H1 (cell line): Measurements from ENCODE around the gene CENPO. TPM values are rescaled to one million over a fixed set of nuclear protein-coding genes. Genes with fewer than 3 reads are reported as not detected.

Source experiments
- BRCA1 ChIP-seq: IDR thresholded peaks from 2 replicates; pipeline ENCODE4 v1.6.1; 2012; ENCODE audit warnings: low read depth, low read length, improper control_type of control experiment
- CHD1 ChIP-seq: IDR thresholded peaks from 2 replicates; pipeline ENCODE4 v1.6.1; 2012; ENCODE audit warnings: low read depth, low read length, improper control_type of control experiment
- EGR1 ChIP-seq: IDR thresholded peaks from 2 replicates; pipeline ENCODE4 v1.6.1; 2011; ENCODE audit warnings: low read depth, low read length, borderline replicate concordance
- FOSL1 ChIP-seq: IDR thresholded peaks from 2 replicates; pipeline ENCODE4 v1.6.1; 2011; ENCODE audit warnings: mild to moderate bottlenecking, low read depth, low read length, moderate library complexity; ENCODE audit not compliant: insufficient read depth
- GTF2F1 ChIP-seq: IDR thresholded peaks from 2 replicates; pipeline ENCODE4 v1.6.1; 2012; ENCODE audit warnings: low read depth, low read length, improper control_type of control experiment, borderline replicate concordance
- HDAC6 ChIP-seq: IDR thresholded peaks from one replicate; pipeline ENCODE4 v1.7.1; 2012; ENCODE audit warnings: low read depth, mild to moderate bottlenecking, inconsistent platforms, low read length, moderate library complexity
- JUN ChIP-seq: IDR thresholded peaks from 2 replicates; pipeline ENCODE4 v1.6.1; 2011; ENCODE audit warnings: low read depth, mild to moderate bottlenecking, improper control_type of control experiment, low read length
- KDM4A ChIP-seq: IDR thresholded peaks from one replicate; pipeline ENCODE4 v1.7.1; 2012; ENCODE audit warnings: low read depth, mild to moderate bottlenecking, moderate library complexity, low read length, inconsistent platforms; ENCODE audit not compliant: severe bottlenecking
- KDM5A ChIP-seq: fragments of 200-600 bp; IDR thresholded peaks from 2 replicates; pipeline ENCODE4 v1.7.1; 2012; ENCODE audit warnings: mild to moderate bottlenecking, low read length, inconsistent platforms, mixed read lengths
- MAFK ChIP-seq: IDR thresholded peaks from 2 replicates; pipeline ENCODE4 v1.6.1; 2012; ENCODE audit warnings: low read depth, mild to moderate bottlenecking, improper control_type of control experiment, low read length
- POLR2AphosphoS5 ChIP-seq: IDR thresholded peaks from 2 replicates; pipeline ENCODE4 v1.6.1; 2011; ENCODE audit warnings: low read depth, low read length
- RBBP5 ChIP-seq: IDR thresholded peaks from 2 replicates; pipeline ENCODE4 v1.7.1; 2012; ENCODE audit warnings: low read depth, mild to moderate bottlenecking, inconsistent platforms, low read length, moderate library complexity, borderline replicate concordance
- SIN3A ChIP-seq, 2 experiments: IDR thresholded peaks in 1 of 2; conservative IDR thresholded peaks in 1 of 2; 2 replicates each; pipeline ENCODE4 v1.6.1; 2011 to 2012; ENCODE audit warnings: low read length in 2 of 2, improper control_type of control experiment in 1 of 2, low read depth in 1 of 2, mild to moderate bottlenecking in 1 of 2
- SP1 ChIP-seq: IDR thresholded peaks from 2 replicates; pipeline ENCODE4 v1.6.1; 2011; ENCODE audit warnings: low read depth, low read length
- TBP ChIP-seq: IDR thresholded peaks from 2 replicates; pipeline ENCODE4 v1.6.1; 2011; ENCODE audit warnings: low read depth, low read length, improper control_type of control experiment
- ZNF274 ChIP-seq: IDR thresholded peaks from 2 replicates; pipeline ENCODE4 v1.7.0; 2012; ENCODE audit warnings: low read length, borderline replicate concordance; ENCODE audit errors: extremely low read depth
- polyA plus RNA-seq, 7 experiments: library from polyadenylated mRNA; depleted of rRNA in 3 of 7; stranded (reverse) in 5 of 7; unstranded in 2 of 7; fragments of >200 nt in 5 of 7; fragments of 200-250 nt in 2 of 7; gene quantifications; 1 replicate in 5 of 7; 2 replicates in 1 of 7; 4 replicates in 1 of 7; pipeline versions ENCODE4 v1.2.1 to v1.2.3, GENCODE V29; 2011 to 2013; ENCODE audit warnings: missing spikeins in 2 of 7, mixed read lengths in 2 of 7
- total RNA-seq: library from RNA; stranded (reverse); fragmentation: NEBNext Ultra II Directional; extraction: Animal tissue kit (Norgen Biotek cat#: 25700); gene quantifications from 2 replicates; pipeline ENCODE4 v1.2.1, GENCODE V29; 2021
- TF ChIP-seq, protein P1 (sequence below): IDR thresholded peaks from 2 replicates; pipeline ENCODE4 v1.6.1; 2012; ENCODE audit warnings: inconsistent platforms
- TF ChIP-seq, protein P2 (sequence below), 3 experiments: IDR thresholded peaks; 1 replicate in 2 of 3; 2 replicates in 1 of 3; pipeline versions ENCODE4 v1.5.1 to v1.6.1; 2011; ENCODE audit warnings: low read length in 3 of 3, mild to moderate bottlenecking in 3 of 3, inconsistent platforms in 2 of 3, low read depth in 1 of 3, moderate library complexity in 1 of 3; ENCODE audit not compliant: insufficient read depth in 1 of 3; ENCODE audit errors: control extremely low read depth in 1 of 3
- TF ChIP-seq, protein P3 (sequence below): IDR thresholded peaks from 2 replicates; pipeline ENCODE4 v1.6.1; 2012; ENCODE audit warnings: inconsistent platforms

CENPO gene
- total and polyA plus RNA-seq, 2 of the 8 experiments (the other 6 are each of a cell fraction or from before 2014, with no cell fraction given), result 34.4 to 46.3 TPM

DNA sequence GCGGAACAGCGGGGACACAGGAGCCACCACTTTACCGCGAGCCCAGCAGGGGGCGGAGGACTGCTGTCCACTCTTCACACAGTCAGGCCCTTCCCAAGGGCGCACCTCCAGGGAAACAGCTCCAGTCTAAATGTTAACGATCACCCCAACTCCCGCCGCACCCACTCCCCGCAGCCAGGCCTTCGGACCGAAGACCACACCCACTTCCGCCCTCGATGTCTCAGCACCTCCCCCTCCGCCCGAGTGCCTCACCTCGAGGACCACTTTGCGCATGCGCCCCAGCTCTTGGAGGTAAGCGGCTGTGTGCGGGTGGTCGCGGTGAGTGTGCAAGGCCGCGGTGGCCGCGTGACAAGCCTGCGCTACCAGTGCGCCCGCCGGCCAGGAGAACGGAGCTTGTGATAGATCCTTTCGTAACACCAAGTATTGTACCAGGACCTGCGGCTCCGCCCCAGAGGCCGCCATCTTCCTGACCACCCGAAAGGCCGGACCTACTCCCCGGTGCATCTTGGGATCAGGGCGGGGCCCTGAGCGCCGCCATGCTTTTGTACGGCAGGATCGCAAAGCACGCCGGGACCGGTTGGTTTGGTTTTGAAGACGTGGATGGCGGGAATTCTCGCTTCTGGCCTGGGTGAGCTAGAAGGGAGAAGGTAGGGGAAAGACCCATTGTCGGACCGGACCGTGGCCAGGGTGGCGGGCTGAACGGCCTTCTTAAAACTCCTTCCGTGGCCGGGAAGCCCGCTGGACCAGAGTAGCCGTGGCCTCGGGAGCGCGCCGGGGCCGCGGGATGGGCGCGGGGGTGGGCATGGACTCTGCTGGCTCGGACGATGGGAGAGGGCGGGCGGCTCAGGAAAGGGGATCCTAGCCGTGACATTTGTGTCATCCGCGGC lies at the start of gene CENPO, which contains the start of gene PTRHD1 (continued):
- TF ChIP-seq, protein P1, sequence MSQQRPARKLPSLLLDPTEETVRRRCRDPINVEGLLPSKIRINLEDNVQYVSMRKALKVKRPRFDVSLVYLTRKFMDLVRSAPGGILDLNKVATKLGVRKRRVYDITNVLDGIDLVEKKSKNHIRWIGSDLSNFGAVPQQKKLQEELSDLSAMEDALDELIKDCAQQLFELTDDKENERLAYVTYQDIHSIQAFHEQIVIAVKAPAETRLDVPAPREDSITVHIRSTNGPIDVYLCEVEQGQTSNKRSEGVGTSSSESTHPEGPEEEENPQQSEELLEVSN, result peak; percentile 70
- TF ChIP-seq KDM4A, result peak; percentile 27
- no peak for TF ChIP-seq BRCA1
- TF ChIP-seq JUN, result no peak
- no peak for TF ChIP-seq ZNF274
- TF ChIP-seq, protein P2, sequence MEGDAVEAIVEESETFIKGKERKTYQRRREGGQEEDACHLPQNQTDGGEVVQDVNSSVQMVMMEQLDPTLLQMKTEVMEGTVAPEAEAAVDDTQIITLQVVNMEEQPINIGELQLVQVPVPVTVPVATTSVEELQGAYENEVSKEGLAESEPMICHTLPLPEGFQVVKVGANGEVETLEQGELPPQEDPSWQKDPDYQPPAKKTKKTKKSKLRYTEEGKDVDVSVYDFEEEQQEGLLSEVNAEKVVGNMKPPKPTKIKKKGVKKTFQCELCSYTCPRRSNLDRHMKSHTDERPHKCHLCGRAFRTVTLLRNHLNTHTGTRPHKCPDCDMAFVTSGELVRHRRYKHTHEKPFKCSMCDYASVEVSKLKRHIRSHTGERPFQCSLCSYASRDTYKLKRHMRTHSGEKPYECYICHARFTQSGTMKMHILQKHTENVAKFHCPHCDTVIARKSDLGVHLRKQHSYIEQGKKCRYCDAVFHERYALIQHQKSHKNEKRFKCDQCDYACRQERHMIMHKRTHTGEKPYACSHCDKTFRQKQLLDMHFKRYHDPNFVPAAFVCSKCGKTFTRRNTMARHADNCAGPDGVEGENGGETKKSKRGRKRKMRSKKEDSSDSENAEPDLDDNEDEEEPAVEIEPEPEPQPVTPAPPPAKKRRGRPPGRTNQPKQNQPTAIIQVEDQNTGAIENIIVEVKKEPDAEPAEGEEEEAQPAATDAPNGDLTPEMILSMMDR (IDR thresholded peaks at IDR 0.05; ENCODE audit: control extremely low read depth in 1 of 3, insufficient read depth in 1 of 3, low read depth in 1 of 3, low read length in 3 of 3), result peak in 2 of 3 experiments; percentile 24 to 37; a peak in 2 of 4 replicates
- TF ChIP-seq HDAC6, result no peak
- no peak for TF ChIP-seq EGR1
- TF ChIP-seq CHD1, result no peak
- TF ChIP-seq GTF2F1, result peak; percentile 87
- TF ChIP-seq TBP, result peak; percentile 90
- peak; percentile 19; the same call in 1 of the 2 replicates for TF ChIP-seq SP1
- TF ChIP-seq SIN3A (conservative IDR thresholded peaks at IDR 0.05 in 1 of 2, IDR thresholded peaks at IDR 0.05 in 1 of 2; ENCODE audit: low read depth in 1 of 2, low read length in 2 of 2), result peak; percentile 42 to 82; a peak in 2 of 4 replicates
- peak; percentile 91; the same call in 1 of the 2 replicates for TF ChIP-seq RBBP5
- TF ChIP-seq MAFK, result no peak
- peak; percentile 91 for TF ChIP-seq POLR2AphosphoS5
- no peak for TF ChIP-seq FOSL1
- TF ChIP-seq, protein P3, sequence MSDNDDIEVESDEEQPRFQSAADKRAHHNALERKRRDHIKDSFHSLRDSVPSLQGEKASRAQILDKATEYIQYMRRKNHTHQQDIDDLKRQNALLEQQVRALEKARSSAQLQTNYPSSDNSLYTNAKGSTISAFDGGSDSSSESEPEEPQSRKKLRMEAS, result peak; percentile 60
- 0 out of 2 replicates have a peak, but pooled peaks have one; percentile 39 for TF ChIP-seq KDM5A
